Hepatic stellate cell (primary cell): ENCODE data around the gene UCKL1.
"Not testable (repeated sequence)": the region's sequence is repeated elsewhere in the genome, so short reads cannot be mapped to it uniquely, and the experiment has no call there.

Source experiments
- DNase-seq: peaks from one replicate; pipeline ENCODE4 v3.0.0; 2011; ENCODE audit warnings: low spot score

UCKL1 gene

DNA sequence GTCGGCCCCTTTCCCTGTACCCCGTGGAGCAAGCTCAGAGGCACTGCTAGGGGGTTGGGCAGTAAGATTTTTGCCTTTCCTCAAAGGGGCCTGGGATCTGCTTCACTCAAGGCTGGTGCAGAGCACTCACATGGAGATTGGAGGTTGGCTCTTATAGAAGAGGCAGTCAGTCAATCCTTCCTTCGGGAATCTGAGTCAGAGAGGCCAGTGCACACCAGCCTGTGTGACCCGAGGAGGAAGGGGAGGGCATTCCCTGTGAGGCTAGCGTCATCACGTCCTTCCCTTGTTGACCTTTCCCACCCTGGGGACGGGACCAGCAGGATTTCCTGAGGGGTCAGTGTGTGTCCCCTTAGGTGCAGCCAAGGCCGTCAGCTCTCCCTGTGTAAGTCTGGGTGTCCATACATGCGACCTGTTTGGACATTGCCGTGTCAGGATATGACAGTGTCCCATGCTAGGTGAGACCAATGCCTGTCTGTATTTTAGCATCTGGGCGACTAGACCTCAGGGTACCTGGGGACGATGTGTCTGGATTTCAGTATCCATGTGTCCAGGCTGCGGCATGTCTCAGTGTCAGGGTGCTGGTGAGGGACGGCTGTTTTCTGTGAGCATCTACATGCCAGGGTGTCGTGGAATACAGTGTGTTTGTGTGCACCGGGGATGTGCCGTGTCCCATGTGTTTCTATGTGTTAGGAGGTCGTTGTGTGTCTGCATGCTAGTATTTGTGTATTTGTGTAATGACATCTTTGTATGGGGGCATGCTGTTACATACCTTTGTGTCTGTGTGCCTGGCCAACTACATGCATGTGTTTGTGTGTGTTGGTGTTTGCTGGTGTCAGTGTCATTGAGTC is 16.3 kb upstream of the UCKL1 start:
- DNase-seq = no peak

DNA sequence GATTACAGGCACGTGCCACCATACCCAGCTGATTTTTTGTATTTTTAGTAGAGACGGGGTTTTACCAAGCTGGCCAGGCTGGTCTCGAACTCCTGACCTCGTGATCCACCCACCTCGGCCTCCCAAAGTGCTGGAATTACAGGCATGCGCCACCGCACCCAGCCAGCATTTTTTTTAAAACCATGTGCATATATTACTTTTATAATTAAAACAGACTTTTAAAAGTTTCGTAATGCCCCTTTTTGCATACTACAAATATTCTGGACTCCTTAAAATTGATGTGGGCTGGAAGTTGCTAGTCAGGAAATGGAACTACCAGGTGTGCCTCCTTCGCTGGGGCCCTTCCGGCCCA is 15.7 kb upstream of the UCKL1 start:
- DNase-seq = not testable (repeated sequence)

DNA sequence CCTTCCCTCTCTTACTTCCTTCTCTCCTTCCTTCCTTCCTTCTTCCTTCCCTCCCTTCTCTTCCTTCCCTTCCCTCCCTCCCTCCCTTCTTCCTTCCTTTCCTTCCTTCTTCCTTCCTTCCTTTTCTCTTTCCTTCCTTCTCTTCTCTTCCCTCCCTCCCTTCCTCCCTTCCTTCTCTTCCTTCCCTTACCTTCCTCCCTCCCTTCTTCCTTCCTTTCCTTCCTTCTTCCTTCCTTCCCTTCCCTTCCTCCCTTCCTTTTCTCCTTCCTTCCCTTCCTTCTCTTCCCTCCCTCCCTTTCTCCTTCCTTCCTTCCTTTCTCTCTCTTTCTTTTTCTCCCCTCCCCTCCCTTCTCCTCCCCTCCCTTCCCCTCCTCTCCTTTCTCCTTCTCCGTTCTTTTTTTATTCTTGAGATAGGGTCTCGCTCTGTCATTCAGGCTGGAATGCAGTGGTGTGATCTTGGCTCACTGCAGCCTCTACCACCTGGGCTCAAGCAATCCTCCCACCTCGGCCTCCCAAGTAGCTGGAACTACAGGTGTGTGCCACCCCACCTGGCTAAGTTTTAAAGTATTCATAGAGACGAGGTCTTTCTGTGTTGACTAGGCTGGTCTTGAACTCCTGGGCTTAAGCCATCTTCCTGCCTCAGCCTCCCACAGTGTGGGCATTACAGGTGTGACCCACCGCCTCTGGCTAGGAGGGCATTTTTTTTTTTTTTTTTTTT is 14.7 kb upstream of the UCKL1 start:
- no peak for DNase-seq

DNA sequence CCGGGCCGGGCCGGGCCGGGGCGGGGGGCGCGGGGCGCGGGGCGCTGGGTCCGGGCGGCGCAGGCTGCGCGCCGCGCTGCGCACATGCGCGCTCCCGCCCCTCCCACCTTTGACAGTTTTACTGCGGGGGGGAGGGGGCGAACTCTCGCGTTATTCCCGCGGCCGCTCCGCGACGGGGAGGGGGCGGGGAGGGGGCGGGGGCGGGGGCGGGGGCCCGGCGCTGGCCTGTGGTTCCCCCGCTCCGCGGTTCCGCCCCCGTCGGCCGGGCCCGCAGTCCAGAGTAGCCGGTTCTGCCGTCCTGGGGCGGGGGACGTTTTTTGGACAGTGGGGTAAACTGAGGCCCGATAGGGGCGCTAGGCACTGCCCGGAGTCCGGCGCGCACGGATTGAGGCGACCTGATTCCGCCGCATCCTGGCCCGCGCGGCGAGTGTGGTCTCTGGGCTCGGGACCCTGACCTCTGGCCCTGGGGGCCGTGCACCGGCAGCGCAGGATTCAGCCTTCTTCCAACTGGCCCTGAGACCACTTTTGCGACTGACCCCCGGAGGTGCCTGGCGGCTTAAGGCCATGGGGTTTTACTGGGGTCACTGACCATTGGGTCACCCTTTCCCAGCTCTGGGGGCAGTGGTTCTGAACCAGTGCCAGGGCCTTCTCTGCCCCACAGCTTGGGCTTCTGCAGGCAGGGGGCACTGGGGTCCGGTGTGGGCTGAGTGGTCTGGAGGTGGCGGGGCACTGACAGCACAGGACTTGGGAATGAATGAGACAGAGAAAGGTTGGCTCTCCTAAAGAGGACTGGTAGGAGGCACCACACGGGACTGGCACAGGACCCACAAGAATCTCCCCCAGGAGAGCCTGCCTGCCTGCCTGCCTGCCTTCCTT is 13.9 kb upstream of the UCKL1 start, which contains the start of gene ZNF512B:
ZNF512B (minus strand) TSS at position 93 of the 876 bp plus-strand sequence. CDS start 1,980 bp downstream, outside the sequence.
- DNase-seq = peak; percentile 91

DNA sequence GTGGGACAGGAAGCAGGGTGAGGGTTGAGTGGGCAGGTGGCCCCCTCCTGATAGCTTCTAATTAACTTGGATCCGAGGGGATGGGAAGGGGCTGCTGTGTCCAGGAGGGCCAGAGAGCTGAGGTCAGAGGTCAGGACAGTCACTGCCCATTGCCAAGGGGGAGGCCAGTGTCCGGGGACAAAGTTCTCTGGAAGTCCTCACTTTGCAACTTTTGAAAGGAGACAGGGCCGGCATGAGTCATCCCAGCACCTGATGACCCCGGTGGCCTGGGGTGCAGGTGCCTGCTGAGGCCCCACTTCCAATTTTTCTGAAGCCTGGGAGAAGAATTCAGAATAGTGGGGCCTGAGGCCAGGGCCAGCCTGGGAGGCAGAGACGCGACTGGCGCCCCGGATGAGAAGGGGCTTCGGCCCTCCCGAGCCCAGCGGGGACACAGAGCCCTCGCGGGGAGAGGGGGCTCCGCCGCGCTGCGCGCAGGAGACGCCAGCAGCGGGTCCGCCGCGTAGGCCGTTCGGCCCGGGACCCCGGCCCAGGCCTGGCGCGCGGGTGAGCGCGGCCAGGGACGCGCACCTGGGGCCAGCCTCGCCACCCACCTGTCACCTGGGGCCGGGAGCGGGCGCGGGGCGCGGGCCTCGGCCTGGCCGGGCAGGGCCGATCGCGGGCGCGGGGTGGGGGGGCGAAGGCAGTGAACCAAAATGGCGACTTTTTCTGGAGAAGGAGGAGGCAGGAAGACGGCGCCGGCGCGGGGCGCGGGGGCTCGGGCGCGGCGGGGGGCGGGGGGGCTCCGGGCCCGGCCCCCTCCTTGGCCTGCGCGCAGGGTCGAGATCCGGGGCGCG is 12.9 kb upstream of the UCKL1 start:
- DNase-seq = no peak

DNA sequence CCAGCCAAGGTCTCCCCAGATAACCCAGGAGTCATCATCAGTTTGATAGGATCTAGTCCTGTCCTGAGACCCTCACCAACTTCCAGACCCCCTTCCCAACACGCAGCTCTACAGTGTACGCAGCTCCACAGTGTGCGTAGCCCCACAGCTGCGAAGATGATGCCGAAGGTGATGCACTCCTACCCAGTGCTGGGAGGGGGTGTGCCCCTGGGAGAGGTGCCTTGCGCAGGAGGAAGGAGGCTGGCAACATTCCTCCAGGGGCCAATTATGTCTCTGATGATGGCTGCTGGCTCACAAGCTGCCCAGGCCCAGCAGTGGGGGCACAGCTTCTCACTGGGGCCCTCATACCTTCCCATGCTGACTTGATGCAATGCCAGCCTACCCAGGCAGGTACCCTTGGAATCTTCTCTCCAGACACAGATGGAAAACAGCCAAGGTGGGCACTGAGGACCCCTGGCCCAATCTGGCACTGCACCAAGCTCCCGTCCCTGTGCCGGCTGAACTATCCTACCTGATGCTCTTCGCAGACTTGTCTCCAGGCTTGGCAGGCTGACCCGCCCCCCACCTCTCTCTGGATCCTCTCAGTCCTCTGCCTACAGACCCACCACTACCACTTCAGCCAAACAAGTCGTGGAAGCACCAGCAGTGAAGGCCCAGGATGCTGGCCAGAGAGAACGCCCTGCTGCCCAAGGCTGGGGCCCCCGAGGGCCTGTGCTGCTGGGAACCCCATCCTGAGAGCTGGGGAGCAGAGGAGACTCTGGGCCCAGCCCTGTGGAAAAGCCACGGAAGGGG is 12.1 kb upstream of the UCKL1 start:
- no peak for DNase-seq

DNA sequence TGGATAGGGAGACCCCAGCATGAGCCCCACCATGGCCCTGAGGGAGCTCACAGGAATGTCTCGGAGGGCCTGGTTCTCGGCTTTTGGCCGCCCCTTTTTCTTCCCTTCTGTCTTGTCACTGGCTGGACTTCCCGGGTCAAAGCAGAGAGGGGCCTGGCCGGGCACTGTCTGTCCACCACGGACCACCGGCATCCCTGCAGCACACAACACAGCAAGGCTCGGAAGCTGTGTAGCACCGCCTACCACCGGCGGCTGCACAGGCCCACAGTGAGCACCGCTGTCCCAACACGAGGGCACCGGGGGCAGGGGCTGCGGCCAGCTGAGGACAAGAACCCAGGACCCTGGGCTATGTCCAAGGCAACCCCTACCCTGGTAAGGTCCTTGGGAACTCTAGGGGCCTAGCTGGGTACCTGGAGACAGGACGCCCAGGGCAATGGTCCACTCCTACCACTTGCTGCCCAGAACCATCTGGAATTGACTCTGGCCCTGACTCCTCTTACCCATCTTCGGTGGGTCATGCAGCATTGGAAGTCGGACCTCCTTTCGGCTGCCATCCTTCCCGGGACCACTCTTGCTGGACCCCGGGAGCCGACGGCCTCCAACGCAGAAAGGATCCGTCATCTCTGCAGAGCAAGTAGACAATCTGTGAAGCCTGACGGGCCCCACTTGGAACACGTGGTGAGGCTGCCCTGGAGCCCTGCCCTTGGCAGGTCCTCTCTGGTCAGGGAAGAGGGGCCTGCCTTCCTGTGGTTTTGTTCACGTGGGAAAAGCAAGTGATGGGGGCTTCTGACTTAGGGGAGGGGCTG is 11.3 kb upstream of the UCKL1 start:
- no peak for DNase-seq

DNA sequence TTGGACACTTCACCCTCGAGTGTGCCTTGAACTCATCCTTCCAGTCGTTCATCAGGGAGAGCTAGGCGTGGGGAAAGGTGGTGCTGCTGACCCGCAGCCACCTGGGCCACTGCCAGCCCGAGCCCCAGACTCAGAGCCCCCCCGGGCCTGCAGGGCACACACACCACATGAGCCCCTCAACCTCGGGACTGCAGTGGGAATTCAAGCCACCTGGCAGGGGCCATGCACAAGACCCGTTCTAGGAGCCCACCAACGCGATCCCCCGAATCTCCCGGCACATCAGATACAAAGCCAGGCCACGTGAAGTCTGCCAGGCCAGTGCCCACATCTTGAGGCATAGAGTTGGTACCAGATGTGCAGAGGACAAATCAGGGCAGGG is 10.7 kb upstream of the UCKL1 start:
- DNase-seq = no peak

DNA sequence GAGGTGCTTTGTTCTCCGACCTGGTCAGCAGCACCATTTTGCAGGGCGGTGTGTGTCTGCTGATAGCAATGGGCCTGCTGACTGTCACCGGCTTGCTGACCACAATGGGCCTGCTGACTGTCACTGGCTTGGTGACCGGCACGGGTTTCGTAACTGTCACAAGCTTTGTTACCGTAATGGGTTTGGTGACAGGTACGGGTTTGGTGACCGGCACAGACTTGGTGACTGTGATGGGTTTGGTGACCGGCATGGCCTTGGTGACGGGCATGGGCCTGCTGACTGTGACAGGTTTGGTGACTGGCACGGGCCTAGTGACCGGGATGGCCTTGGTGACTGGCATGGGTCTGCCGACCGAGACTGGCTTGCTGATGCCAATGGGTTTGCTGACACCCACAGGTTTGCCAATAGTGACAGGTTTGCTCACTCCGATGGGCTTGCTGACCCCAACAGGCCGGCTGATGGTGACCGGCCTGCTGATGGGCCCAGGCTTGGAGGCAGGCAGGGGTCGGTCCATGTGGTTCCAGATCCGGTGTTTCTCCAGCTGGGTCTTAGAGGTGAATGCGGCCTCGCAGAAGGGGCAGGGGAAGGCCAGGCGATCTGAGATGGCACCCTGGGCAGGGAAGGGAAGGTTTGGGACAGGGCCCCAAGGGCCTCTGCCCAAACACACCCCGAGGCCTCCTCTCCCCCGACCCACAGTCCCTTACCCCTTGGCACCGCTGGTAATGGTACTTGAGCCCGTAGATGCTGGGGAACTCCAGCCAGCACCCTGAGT is 10.1 kb upstream of the UCKL1 start:
- no peak for DNase-seq

DNA sequence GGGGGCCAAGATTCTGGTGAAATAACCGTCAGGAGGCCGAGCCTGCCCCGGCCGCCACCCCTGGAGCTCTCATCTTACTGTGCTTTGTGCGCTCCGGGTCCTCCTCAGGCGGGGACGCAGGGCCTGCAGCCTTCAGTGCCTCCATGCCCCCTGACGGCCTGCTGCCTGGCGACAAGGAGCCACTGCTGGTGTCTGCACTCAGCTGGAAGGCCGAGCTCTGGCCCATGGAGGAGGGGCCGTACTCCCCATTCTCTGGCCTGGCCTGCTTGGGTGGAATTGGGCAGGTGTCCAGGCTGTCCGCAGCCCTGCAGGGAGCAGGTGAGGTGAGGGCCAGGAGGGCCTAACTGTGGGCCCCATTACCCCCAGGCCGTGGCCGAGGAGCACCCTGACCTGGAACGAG is 8.2 kb upstream of the UCKL1 start:
- no peak for DNase-seq

DNA sequence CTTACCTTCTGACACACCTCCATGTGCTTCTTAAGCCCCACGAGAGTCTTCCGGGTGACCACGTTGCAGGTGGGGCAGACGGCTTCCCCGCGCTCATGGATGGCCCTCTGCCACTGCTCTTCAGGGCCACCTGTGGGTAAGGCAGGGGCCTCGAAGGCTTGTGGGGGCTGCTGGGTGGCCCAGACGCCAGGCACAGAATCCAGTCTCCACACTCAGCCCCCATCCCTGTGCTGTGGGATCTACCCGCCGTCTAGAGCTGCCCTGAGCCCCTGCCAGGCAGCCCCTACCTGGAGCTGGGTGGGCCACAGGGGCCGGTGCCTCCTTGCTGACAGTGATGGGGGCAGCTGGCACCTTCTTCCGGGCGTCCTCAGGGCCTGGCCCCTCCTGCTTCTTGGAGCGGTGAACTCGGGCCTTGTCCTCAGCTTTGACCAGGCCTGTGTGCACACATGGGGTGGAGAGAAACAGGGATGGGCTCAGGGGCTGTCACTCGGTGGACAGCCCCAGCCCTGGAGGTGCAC is 7.6 kb upstream of the UCKL1 start:
- DNase-seq = no peak

DNA sequence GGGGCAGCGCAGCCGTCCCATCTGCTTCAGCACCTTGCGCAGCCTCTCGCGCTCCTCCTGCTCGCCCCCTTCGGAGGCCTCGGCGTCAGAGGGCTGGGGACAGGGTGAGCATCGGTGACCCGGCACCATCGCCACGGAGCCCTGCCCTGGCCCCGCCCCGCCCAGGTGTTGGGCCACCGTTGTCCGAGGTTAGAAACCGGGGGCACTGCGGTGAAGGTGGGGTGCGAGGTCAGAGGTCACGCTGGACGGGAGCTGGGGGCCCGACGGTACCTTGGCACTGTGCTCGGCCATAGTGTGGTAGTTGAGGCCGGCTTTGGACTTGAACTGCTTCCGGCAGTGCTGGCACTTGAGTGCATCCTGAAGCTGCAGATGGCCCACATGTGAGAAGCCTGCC is 7.1 kb upstream of the UCKL1 start:
- DNase-seq = no peak

DNA sequence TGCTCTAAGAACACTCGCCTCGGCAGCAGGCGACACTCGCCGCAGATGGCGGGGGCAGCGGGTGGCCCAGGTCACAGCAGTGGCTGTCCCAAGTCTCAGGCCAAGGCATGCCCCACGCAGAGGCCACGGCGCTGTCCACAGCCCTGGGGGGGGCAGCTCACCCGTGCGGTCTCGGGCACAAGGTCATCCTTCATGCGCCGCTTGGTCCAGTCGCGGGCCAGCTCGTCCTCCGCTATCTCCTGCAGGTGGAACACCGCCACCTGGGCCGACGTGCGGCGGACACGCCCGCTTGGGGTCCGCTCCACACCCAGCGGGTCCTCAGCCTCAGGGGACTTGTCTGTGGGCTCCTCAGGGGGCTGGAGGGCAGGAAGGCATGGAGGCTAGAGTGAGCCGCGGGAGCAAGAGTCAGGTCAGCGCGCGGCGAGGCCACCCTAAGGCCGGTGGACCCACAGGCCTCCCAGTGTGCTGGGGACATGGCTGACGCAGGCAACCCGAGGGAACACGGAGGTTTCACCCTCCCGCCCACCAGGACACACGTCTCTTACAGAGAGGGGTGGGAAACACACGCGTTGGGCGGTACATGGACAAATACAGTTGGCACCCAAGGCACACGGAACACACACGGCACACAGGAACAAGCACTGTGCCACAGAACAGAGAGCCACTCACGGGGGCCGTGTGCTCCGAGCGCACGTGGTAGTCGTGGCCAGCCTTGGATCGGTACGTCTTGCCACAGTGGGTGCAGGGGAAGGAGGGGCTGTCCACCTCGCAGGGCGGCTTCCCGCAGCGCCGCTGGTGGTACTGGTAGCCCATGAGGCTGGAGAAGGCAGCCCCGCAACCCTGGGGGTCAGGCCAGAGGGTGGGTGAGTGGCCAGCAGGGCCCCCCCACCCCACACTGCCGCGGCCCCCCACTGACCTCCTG is 6.5 kb upstream of the UCKL1 start:
- DNase-seq = no peak

DNA sequence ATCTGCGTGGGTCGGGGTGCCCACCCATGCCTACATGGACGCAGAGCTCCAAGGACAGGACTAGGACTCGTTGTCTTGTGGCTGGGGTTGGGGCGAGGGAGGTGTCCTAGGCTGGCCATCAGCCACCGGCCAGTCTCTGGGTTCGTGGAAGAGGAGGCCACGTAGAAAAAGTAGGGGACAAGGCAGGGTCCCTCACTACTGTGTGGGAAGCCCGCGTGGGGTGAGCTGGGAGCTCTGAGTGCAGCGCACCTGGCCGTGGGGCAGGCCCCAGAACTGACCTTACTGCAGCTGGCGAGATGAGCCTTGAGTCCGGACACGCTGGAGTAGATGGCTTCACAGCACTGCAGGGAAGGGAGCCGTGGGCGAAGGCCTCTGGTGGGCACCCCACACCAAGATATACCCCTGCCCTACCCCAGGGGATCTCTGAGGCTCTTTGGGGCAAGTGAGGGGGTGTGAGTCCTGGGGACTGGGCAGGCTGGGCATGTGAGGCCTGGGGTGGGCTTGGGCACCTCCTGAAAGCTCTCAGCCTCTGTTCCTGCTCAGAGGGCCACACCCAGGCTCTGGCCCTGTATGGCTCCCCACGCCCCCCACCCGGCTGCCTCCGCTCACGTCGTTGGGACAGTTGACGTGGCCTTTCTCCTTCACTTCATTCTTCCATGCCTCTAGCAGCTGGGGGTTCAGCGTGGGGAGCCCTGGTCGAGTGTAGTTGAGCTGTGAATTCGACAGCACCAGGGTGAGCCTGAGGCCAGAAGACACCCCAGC is 5.6 kb upstream of the UCKL1 start:
- no peak for DNase-seq

DNA sequence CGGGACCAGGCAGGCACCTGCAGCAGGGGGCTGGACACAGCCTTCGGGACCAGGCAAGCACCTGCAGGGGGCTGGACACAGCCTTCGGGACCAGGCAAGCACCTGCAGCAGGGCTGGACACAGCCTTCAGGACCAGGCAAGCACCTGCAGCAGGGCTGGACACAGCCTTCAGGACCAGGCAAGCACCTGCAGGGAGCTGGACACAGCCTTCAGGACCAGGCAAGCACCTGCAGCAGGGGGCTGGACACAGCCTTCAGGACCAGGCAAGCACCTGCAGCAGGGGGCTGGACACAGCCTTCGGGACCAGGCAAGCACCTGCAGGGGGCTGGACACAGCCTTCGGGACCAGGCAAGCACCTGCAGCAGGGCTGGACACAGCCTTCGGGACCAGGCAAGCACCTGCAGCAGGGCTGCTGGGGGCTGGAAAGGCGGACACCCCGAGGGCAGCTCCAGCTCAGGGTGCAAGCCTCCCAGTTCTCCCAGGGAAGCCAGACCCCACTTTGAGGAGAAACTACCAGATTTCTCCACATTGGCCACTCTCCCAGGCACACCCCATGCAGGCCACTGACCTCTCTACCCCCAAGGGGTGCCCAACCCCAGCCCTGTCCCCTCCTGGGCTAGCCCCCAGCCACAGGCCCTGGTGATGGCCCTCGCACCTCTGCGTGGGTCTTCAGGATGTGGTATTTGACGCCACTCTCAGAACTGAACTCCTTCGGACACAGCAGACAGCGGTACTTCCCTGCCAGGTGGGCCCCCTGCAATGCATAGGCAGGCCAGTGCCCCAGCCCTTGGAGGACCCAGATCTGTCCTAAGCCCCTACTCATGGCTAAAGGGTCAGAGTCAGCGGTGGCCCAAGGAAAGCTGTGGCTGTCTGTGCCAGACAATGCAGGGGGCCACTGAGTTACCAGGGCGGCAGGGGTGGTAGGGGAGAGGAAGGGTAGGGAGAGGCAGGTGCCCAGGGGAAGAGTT is 4.7 kb upstream of the UCKL1 start:
- DNase-seq = not testable (repeated sequence)

DNA sequence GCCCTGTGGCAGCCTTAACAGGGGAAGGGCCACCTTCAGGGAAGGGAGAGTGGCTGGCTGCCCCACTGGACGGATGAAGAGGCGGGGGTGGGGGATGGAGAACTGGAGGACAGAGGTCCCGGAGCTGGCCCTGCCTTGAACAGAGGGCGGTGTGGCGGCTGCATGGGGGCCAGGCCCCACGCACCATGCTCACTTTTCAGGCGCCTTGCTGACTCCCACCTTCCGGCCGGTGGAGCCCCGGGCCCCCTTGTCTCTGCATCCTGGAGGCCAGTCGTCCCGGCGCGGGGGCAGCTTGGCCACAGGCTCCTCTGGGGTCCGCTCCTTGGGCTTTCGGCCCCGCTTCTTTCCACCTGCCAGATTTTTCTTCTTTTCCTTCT is 3.5 kb upstream of the UCKL1 start:
- no peak for DNase-seq
